HG03432 (cell line): Measurements from ENCODE around the gene NPY1R.

Experiments
- ATAC-seq: cut with Tn5 transposase; IDR thresholded peaks from one replicate; pipeline ENCODE4 v1.9.1; 2021; ENCODE audit warnings: mild to moderate bottlenecking, moderate library complexity; ENCODE audit not compliant: unreplicated experiment

NPY1R gene

DNA sequence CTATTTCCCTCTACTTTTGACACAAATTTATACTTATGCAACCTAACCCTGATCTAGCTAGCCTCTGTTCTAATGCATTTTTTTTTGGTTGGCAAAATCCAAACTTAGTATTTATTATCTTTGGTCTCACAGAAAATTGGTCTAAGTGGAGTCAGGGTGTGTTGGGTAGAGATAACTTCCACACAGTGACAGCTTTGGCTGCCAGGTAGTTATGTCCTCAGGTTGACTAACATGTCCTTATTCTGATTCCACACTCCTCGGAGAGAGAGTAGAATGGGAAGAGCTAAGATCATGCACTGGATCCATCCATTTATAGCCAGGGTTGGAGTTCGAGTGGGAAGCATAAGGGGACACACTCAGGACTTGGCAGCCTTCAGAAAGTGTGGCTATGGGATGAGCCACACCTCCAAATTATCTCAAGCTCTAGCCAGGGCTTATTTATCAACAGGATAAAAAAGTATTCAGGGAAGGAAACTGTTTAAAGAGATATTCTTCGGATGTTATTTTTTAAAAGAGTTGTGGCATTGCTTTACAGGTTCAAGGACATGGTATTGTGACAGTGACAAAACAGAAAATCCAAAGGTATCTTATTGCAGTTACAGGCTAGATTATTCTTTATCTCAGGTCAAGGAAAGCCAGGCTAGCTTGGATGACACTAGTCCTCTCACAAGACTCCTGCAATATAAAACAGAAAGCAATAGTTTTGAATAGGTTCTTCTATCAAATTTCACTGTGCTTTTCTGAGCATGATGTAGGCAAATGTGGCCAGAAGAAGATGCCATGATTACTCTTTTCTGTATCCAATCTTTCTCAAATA lies 51.5 kb downstream of the NPY1R start:
- no peak for ATAC-seq

GRCh38 chr4:163279713-163280112 lies 52.7 kb downstream of the NPY1R start:
- no peak for ATAC-seq

DNA sequence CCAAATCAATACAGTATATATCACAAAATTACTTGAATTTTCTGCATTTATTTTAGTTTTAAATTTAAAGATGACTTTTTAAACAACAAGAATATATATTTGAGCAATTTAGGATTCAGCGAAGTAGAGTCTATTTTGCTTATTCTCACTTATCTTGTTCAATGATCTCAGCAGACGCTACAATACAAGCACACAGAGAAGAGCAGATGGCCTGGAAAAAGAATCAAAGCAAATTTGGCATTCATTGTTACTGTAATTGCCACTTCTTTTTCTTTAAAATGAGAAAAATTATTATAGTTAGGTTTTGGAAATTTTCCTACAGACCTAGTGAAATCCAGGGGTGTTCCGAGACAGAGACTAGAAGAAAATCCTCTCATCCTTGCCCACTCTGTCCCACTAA lies 57.5 kb downstream of the NPY1R start:
- ATAC-seq = no peak
